Measurements from ENCODE around the gene CDC45.

The CDC45 gene

GRCh38 chr22:19448739-19449421 is 30.8 kb upstream of the CDC45 start:
- DNase-seq: no peak

GRCh38 chr22:19449422-19449767 is 30.3 kb upstream of the CDC45 start:
- no peak for DNase-seq

GRCh38 chr22:19450363-19451175 is 29.2 kb upstream of the CDC45 start:
- DNase-seq: no peak

- DNase-seq: no peak
These were observed 28.1 kb upstream of the CDC45 start for GRCh38 chr22:19451570-19451969.

GRCh38 chr22:19453718-19454117 is 26.0 kb upstream of the CDC45 start:
- no peak for DNase-seq

- no peak for DNase-seq
These were observed 25.6 kb upstream of the CDC45 start for GRCh38 chr22:19454156-19454555.

- no peak for DNase-seq
These were observed 24.7 kb upstream of the CDC45 start for GRCh38 chr22:19455033-19455432.

- DNase-seq: no peak
These were observed 23.9 kb upstream of the CDC45 start for GRCh38 chr22:19455585-19456370.

GRCh38 chr22:19456541-19456940 is 23.2 kb upstream of the CDC45 start:
- DNase-seq: no peak

- no peak for DNase-seq
These were observed 21.8 kb upstream of the CDC45 start for GRCh38 chr22:19457828-19458428.

GRCh38 chr22:19460036-19460435 is 19.7 kb upstream of the CDC45 start:
- no peak for DNase-seq

GRCh38 chr22:19461506-19461905 is 18.2 kb upstream of the CDC45 start:
- no peak for DNase-seq

GRCh38 chr22:19463008-19463407 is 16.7 kb upstream of the CDC45 start:
- no peak for DNase-seq

- DNase-seq: no peak
These were observed 15.9 kb upstream of the CDC45 start for GRCh38 chr22:19463491-19464469.

- no peak for DNase-seq
These were observed 15.2 kb upstream of the CDC45 start for GRCh38 chr22:19464546-19464945.

- no peak for DNase-seq
These were observed 14.7 kb upstream of the CDC45 start for GRCh38 chr22:19464975-19465374.

GRCh38 chr22:19466126-19466716 is 13.5 kb upstream of the CDC45 start:
- no peak for DNase-seq

- DNase-seq: no peak
These were observed 12.6 kb upstream of the CDC45 start for GRCh38 chr22:19466848-19467752.

GRCh38 chr22:19467912-19468311 is 11.8 kb upstream of the CDC45 start:
- DNase-seq: no peak

GRCh38 chr22:19469421-19469820 is 10.3 kb upstream of the CDC45 start:
- DNase-seq: no peak

GRCh38 chr22:19470010-19470409 is 9.7 kb upstream of the CDC45 start:
- no peak for DNase-seq
